HCT116 (cell line): ENCODE results near the gene ADGRE1. TPM values are rescaled to one million over a fixed set of nuclear protein-coding genes. Genes with fewer than 3 reads are reported as not detected.

ENCODE experiments used
- ATAC-seq: fragments of 200-7000 bp; cut with Tn5 transposase; 2 replicates; pipeline ENCODE4 v1.9.1; 2020; ENCODE audit warnings: mild to moderate bottlenecking, moderate library complexity
- BruUV-seq: library from RNA; stranded (reverse); fragments of 400-500 nt; replicated peaks from 2 replicates; lab custom pipeline; 2021; lab: Mats Ljungman, UMichigan
- CTCF ChIA-PET: fragments of 300-600 bp; sonication (Branson Sonifier 250); formaldehyde crosslinking; loops from one replicate; lab custom pipeline; 2021; ENCODE audit warnings: antibody characterized with exemption; lab: Charles Lee
- POLR2A ChIA-PET: fragments of 300-600, 350-600 bp; sonication (Branson Sonifier 250); formaldehyde crosslinking; loops from one replicate; lab custom pipeline; 2021; ENCODE audit warnings: antibody characterized with exemption; lab: Charles Lee
- RAD21 ChIA-PET, 2 experiments: fragments of 300-600 bp; sonication (Branson Sonifier 250); formaldehyde crosslinking; loops; one replicate each; lab custom pipeline; 2023; ENCODE audit warnings: low total read pairs in 2 of 2; ENCODE audit not compliant: uncharacterized antibody in 2 of 2, unreplicated experiment in 2 of 2, low non-redundant PET in 1 of 2; lab: Charles Lee
- DNase-seq: peaks from one replicate; pipeline ENCODE4 v3.0.0-alpha.2; 2010; ENCODE audit warnings: low read depth, low spot score
- H2AFZ ChIP-seq: fragments of 200-600 bp; shearing (Covaris generic), sonication (generic); 2 replicates; pipeline ENCODE4 v1.6.1; 2017; ENCODE audit warnings: low read depth, mixed run types, mixed read lengths, antibody characterized with exemption, low read length; ENCODE audit not compliant: poor library complexity, severe bottlenecking
- H3K27ac ChIP-seq: 2 replicates; pipeline ENCODE4 v1.5.1; 2012; ENCODE audit warnings: low read depth, low read length
- H3K27me3 ChIP-seq: fragments of 200-600 bp; sonication (generic); 2 replicates; pipeline ENCODE4 v1.6.1; 2016; ENCODE audit warnings: mixed run types, low read length, mixed read lengths; ENCODE audit not compliant: insufficient read depth
- H3K36me3 ChIP-seq, 2 experiments: fragments of 200-500 bp in 1 of 2; fragments of 200-600 bp in 1 of 2; sonication (Bioruptor generic) in 1 of 2; sonication (generic) in 1 of 2; 2 replicates each; pipeline versions ENCODE4 v1.5.1 to v1.6.1; 2014 to 2016; ENCODE audit warnings: low read length in 2 of 2, inconsistent platforms in 1 of 2, mixed read lengths in 1 of 2, mixed run types in 1 of 2; ENCODE audit not compliant: insufficient read depth in 2 of 2, control insufficient read depth in 1 of 2
- H3K4me1 ChIP-seq, 2 experiments: fragments of 200-600 bp in 1 of 2; sonication (generic) in 1 of 2; 2 replicates each; pipeline versions ENCODE4 v1.5.1 to v1.6.1; 2012 to 2017; ENCODE audit warnings: low read length in 2 of 2, inconsistent platforms in 1 of 2, mild to moderate bottlenecking in 1 of 2, mixed read lengths in 1 of 2, mixed run types in 1 of 2, moderate library complexity in 1 of 2; ENCODE audit not compliant: insufficient read depth in 2 of 2, control insufficient read depth in 1 of 2
- H3K4me2 ChIP-seq: fragments of 200-600 bp; sonication (generic); 2 replicates; pipeline ENCODE4 v1.6.1; 2017; ENCODE audit warnings: mixed run types, low read length, mixed read lengths
- H3K4me3 ChIP-seq, 2 experiments: fragments of 200-600 bp in 1 of 2; sonication (generic) in 1 of 2; replicated peaks in 1 of 2; 2 replicates each; pipeline ENCODE4 v1.5.1; 2011 to 2016; ENCODE audit warnings: low read length in 2 of 2, control low read depth in 1 of 2, low read depth in 1 of 2, mild to moderate bottlenecking in 1 of 2, mixed read lengths in 1 of 2, mixed run types in 1 of 2
- H3K79me2 ChIP-seq: fragments of 200-600 bp; sonication (generic); 2 replicates; pipeline ENCODE4 v1.6.1; 2017; ENCODE audit warnings: mild to moderate bottlenecking, mixed run types, low read length, moderate library complexity, mixed read lengths; ENCODE audit not compliant: insufficient read depth
- H3K9ac ChIP-seq: fragments of 200-600 bp; sonication (generic); 2 replicates; pipeline ENCODE4 v1.6.1; 2016; ENCODE audit warnings: low read length, mixed read lengths
- H3K9me2 ChIP-seq: fragments of 200-600 bp; sonication (generic), shearing (Covaris generic); 2 replicates; pipeline ENCODE4 v1.6.1; 2017; ENCODE audit warnings: mixed run types, mild to moderate bottlenecking, moderate library complexity; ENCODE audit not compliant: insufficient read depth
- H3K9me3 ChIP-seq, 2 experiments: fragments of 200-500 bp in 1 of 2; fragments of 200-600 bp in 1 of 2; sonication (Bioruptor generic) in 1 of 2; sonication (generic) in 1 of 2; 2 replicates each; pipeline ENCODE4 v1.6.1; 2014 to 2017; ENCODE audit warnings: low read length in 2 of 2, mixed read lengths in 2 of 2, inconsistent platforms in 1 of 2, low read depth in 1 of 2, mild to moderate bottlenecking in 1 of 2, mixed run types in 1 of 2, moderate library complexity in 1 of 2; ENCODE audit not compliant: control insufficient read depth in 1 of 2, insufficient read depth in 1 of 2
- H4K20me1 ChIP-seq: fragments of 200-600 bp; sonication (generic), shearing (Covaris generic); 2 replicates; pipeline ENCODE4 v1.6.1; 2017; ENCODE audit warnings: mixed run types, mild to moderate bottlenecking, moderate library complexity; ENCODE audit not compliant: insufficient read depth
- ATF3 ChIP-seq: IDR thresholded peaks from 2 replicates; pipeline ENCODE4 v1.6.1; 2012
- ELF1 ChIP-seq: IDR thresholded peaks from 2 replicates; pipeline ENCODE4 v1.6.1; 2012; ENCODE audit warnings: low read depth, borderline replicate concordance
- EZH2 ChIP-seq: fragments of 200-600 bp; sonication (generic); IDR thresholded peaks from 2 replicates; pipeline ENCODE4 v1.6.1; 2017; ENCODE audit warnings: antibody characterized with exemption, mixed run types
- FOSL1 ChIP-seq: IDR thresholded peaks from 2 replicates; pipeline ENCODE4 v1.6.1; 2012; ENCODE audit warnings: low read depth
- RAD21 ChIP-seq: IDR thresholded peaks from 2 replicates; pipeline ENCODE4 v1.6.1; 2012; ENCODE audit warnings: low read depth, mild to moderate bottlenecking
- SIN3A ChIP-seq: IDR thresholded peaks from 2 replicates; pipeline ENCODE4 v1.6.1; 2012; ENCODE audit warnings: low read depth
- SP1 ChIP-seq: IDR thresholded peaks from 2 replicates; pipeline ENCODE4 v1.6.1; 2012; ENCODE audit warnings: low read depth
- SRF ChIP-seq: IDR thresholded peaks from 2 replicates; pipeline ENCODE4 v1.6.1; 2012; ENCODE audit warnings: low read depth
- ZFX ChIP-seq: fragments of 450-650 bp; IDR thresholded peaks from 2 replicates; pipeline ENCODE4 v1.6.1; 2017
- ZNF274 ChIP-seq: fragments of 200-500 bp; sonication (Bioruptor generic); IDR thresholded peaks from 2 replicates; pipeline ENCODE4 v1.6.1; 2014; ENCODE audit warnings: mild to moderate bottlenecking, low read depth, low read length, inconsistent platforms
- intact Hi-C: fragments of 100-400 bp; cut with micrococcal nuclease; formaldehyde crosslinking; loops from 2 replicates; pipeline ENCODE4 v1.10.0; 2022
- total RNA-seq: library from RNA; stranded (reverse); gene quantifications from one replicate; pipeline ENCODE4 v1.2.1, GENCODE V29; 2021; ENCODE audit not compliant: unreplicated experiment

Gene ADGRE1
- total RNA-seq, 1 experiment from 2014 or later: not detected

DNA sequence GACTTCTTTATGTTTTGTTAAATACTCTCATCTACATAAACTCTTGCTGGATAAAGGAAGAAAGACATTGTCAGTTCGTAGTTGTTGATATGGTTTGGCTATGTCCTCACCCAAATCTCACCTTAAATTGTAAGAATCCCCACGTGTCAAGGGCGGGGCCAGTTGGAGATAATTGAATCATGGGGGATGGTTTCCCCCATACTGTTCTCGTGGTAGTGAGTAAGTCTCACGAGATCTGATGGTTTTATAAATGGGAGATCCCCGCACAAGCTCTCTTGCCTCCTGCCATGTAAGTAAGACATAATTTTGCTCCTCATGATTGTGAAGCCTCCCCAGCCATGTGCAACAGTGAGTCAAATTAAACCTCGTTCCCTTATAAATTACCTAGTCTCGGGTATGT, 3.6 kb downstream of the ADGRE1 start:
- ATAC-seq: no peak
- ChIA-PET CTCF (no interaction called here), POLR2A (no interaction called here), RAD21 (no interaction called here)
- H3K79me2 ChIP-seq: no peaks in the 10 kb centered on the region
- no peak overlapping the region for H2AFZ ChIP-seq
- no peak for DNase-seq
- intact Hi-C loops: no loop called here
- TF ChIP-seq SP1 (no peak), ELF1 (no peak), RAD21 (no peak), FOSL1 (no peak), SRF (no peak), SIN3A (no peak), ZFX (no peak), ATF3 (no peak)
- no TSS peak for BruUV-seq
- no peaks in the 10 kb centered on the region for H3K9me2 ChIP-seq
- H3K4me3 ChIP-seq: no peak overlapping the region
- no peak overlapping the region for H3K27ac ChIP-seq
- no peak overlapping the region for H3K4me2 ChIP-seq
- H3K9me3 ChIP-seq: no peaks in the 10 kb centered on the region
- H4K20me1 ChIP-seq: no peaks in the 10 kb centered on the region
- H3K9ac ChIP-seq: no peak overlapping the region
- H3K36me3 ChIP-seq: no peaks in the 10 kb centered on the region
- peaks cover 20% of the 10 kb centered on the region for H3K27me3 ChIP-seq
- H3K4me1 ChIP-seq: no peaks in the 10 kb centered on the region

- Histone ChIP-seq H3K4me3 (no peak overlapping the region), H3K9ac (no peak overlapping the region), H3K4me1 (no peaks in the 10 kb centered on the region), H3K9me3 (0 out of 4 replicates have a peak, but pooled peaks cover 0 to 3% of the 10 kb centered on the region in 2 experiments), H3K9me2 (no peaks in the 10 kb centered on the region), H3K36me3 (no peaks in the 10 kb centered on the region), H3K27ac (no peak overlapping the region), H4K20me1 (no peaks in the 10 kb centered on the region), H3K27me3 (peaks cover 17% of the 10 kb centered on the region), H3K79me2 (no peaks in the 10 kb centered on the region), H3K4me2 (no peak overlapping the region), H2AFZ (no peak overlapping the region)
- ATAC-seq (no peak), DNase-seq (no peak)
- ChIA-PET POLR2A (no interaction called here), CTCF (no interaction called here), RAD21 (no interaction called here)
- BruUV-seq: no TSS peak
- intact Hi-C loops: no loop called here
- TF ChIP-seq RAD21: no peak
- TF ChIP-seq ZNF274: no peak
- TF ChIP-seq EZH2: no peak
- TF ChIP-seq SIN3A: no peak
These were observed 4.5 kb downstream of the ADGRE1 start for GRCh38 chr19:6891761-6892385.
